H9 (cell line): ENCODE data around the gene ZNF84. TPM values are rescaled to one million over a fixed set of nuclear protein-coding genes. Genes with fewer than 3 reads are reported as not detected.

ENCODE experiments used
- DNase-seq: peaks from one replicate; pipeline ENCODE4 v3.0.0-alpha.2; 2017
- H2AFZ ChIP-seq: one replicate; pipeline ENCODE4 v1.6.1; 2013; ENCODE audit warnings: mild to moderate bottlenecking, low read length, control low read depth, moderate library complexity
- H2AK5ac ChIP-seq: 2 replicates; pipeline ENCODE4 v1.6.1; 2013; ENCODE audit warnings: low read length, control low read depth, mixed read lengths; ENCODE audit not compliant: insufficient read length
- H2BK120ac ChIP-seq: one replicate; pipeline ENCODE4 v1.6.1; 2013; ENCODE audit warnings: low read depth, mild to moderate bottlenecking, low read length, control low read depth, inconsistent platforms; ENCODE audit not compliant: poor library complexity, severe bottlenecking
- H2BK12ac ChIP-seq: 2 replicates; pipeline ENCODE4 v1.6.1; 2013; ENCODE audit warnings: low read length, control low read depth, mixed read lengths, low read depth; ENCODE audit not compliant: insufficient read length
- H2BK15ac ChIP-seq: 2 replicates; pipeline ENCODE4 v1.6.1; 2013; ENCODE audit warnings: low read depth, low read length, control low read depth
- H2BK20ac ChIP-seq: one replicate; pipeline ENCODE4 v1.6.1; 2013; ENCODE audit warnings: low read depth, mild to moderate bottlenecking, low read length, control low read depth, inconsistent platforms; ENCODE audit not compliant: poor library complexity, severe bottlenecking
- H2BK5ac ChIP-seq: 2 replicates; pipeline ENCODE4 v1.6.1; 2013; ENCODE audit warnings: low read length, control low read depth, mixed read lengths; ENCODE audit not compliant: insufficient read length
- H3K14ac ChIP-seq: 2 replicates; pipeline ENCODE4 v1.6.1; 2013; ENCODE audit warnings: low read length, control low read depth; ENCODE audit not compliant: insufficient read depth
- H3K18ac ChIP-seq: 2 replicates; pipeline ENCODE4 v1.6.1; 2013; ENCODE audit warnings: low read depth, mild to moderate bottlenecking, mixed read lengths, low read length, control low read depth; ENCODE audit not compliant: insufficient read length
- H3K23ac ChIP-seq: 2 replicates; pipeline ENCODE4 v1.6.1; 2013; ENCODE audit warnings: low read length, control low read depth, mixed read lengths, low read depth; ENCODE audit not compliant: insufficient read length
- H3K23me2 ChIP-seq: 2 replicates; pipeline ENCODE4 v1.6.1; 2013; ENCODE audit warnings: low read depth, mild to moderate bottlenecking, mixed read lengths, low read length, control low read depth; ENCODE audit not compliant: insufficient read length, poor library complexity, severe bottlenecking
- H3K27ac ChIP-seq: 2 replicates; pipeline ENCODE4 v1.5.1; 2013; ENCODE audit warnings: low read length, control low read depth, mixed read lengths, low read depth; ENCODE audit not compliant: insufficient read length
- H3K27me3 ChIP-seq: 2 replicates; pipeline ENCODE4 v1.6.1; 2013; ENCODE audit warnings: low read length, control low read depth, inconsistent platforms; ENCODE audit not compliant: insufficient read depth
- H3K4ac ChIP-seq: 2 replicates; pipeline ENCODE4 v1.6.1; 2013; ENCODE audit warnings: low read depth, mild to moderate bottlenecking, control low read depth, inconsistent platforms, low read length, moderate library complexity
- H3K4me1 ChIP-seq: 2 replicates; pipeline ENCODE4 v1.6.1; 2013; ENCODE audit warnings: low read length, control low read depth, inconsistent platforms; ENCODE audit not compliant: insufficient read depth
- H3K4me2 ChIP-seq: 2 replicates; pipeline ENCODE4 v1.6.1; 2013; ENCODE audit warnings: low read length, control low read depth, mixed read lengths; ENCODE audit not compliant: insufficient read length, insufficient read depth
- H3K56ac ChIP-seq: 2 replicates; pipeline ENCODE4 v1.6.1; 2013; ENCODE audit warnings: low read depth, mild to moderate bottlenecking, mixed read lengths, low read length, control low read depth; ENCODE audit not compliant: insufficient read length
- H3K79me1 ChIP-seq: 2 replicates; pipeline ENCODE4 v1.6.1; 2013; ENCODE audit warnings: low read depth, mild to moderate bottlenecking, moderate library complexity, low read length, control low read depth, inconsistent platforms; ENCODE audit not compliant: insufficient read depth, poor library complexity, severe bottlenecking
- H3K79me2 ChIP-seq: 2 replicates; pipeline ENCODE4 v1.6.1; 2013; ENCODE audit warnings: low read length, control low read depth, inconsistent platforms; ENCODE audit not compliant: insufficient read depth
- H3K9ac ChIP-seq: 2 replicates; pipeline ENCODE4 v1.6.1; 2013; ENCODE audit warnings: low read length, control low read depth, mixed read lengths; ENCODE audit not compliant: insufficient read length; ENCODE audit errors: extremely low read depth
- H3K9me3 ChIP-seq: one replicate; pipeline ENCODE4 v1.6.1; 2013; ENCODE audit warnings: low read depth, low read length, inconsistent platforms; ENCODE audit not compliant: control insufficient read depth
- H3T11ph ChIP-seq: one replicate; pipeline ENCODE4 v1.6.1; 2013; ENCODE audit warnings: mild to moderate bottlenecking, low read length, control low read depth, inconsistent platforms
- H4K20me1 ChIP-seq: one replicate; pipeline ENCODE4 v1.6.1; 2013; ENCODE audit not compliant: control insufficient read depth, insufficient read length, insufficient read depth
- H4K5ac ChIP-seq: 2 replicates; pipeline ENCODE4 v1.6.1; 2013; ENCODE audit warnings: low read depth, mild to moderate bottlenecking, mixed read lengths, low read length, control low read depth; ENCODE audit not compliant: insufficient read length
- H4K8ac ChIP-seq: replicated peaks from 2 replicates; pipeline ENCODE4 v1.6.1; 2013; ENCODE audit warnings: low read length, control low read depth, mixed read lengths, low read depth; ENCODE audit not compliant: insufficient read length
- H4K91ac ChIP-seq: 2 replicates; pipeline ENCODE4 v1.6.1; 2013; ENCODE audit warnings: low read depth, mild to moderate bottlenecking, moderate library complexity, mixed read lengths, low read length, control low read depth; ENCODE audit not compliant: insufficient read length
- H3K27ac Mint-ChIP-seq, 3 experiments: 2 replicates in 2 of 3; 3 replicates in 1 of 3; pipeline ENCODE4 v1.8.0; 2020 to 2021; ENCODE audit warnings: mixed read lengths in 3 of 3, mild to moderate bottlenecking in 1 of 3, moderate library complexity in 1 of 3
- H3K27me3 Mint-ChIP-seq: 2 replicates; pipeline ENCODE4 v1.8.0; 2021; ENCODE audit warnings: low read depth, mild to moderate bottlenecking, moderate library complexity, mixed read lengths
- H3K36me3 Mint-ChIP-seq, 3 experiments: 2 replicates in 2 of 3; 3 replicates in 1 of 3; pipeline ENCODE4 v1.8.0; 2020 to 2021; ENCODE audit warnings: low read depth in 3 of 3, mixed read lengths in 3 of 3; ENCODE audit not compliant: insufficient read depth in 1 of 3
- H3K4me1 Mint-ChIP-seq, 2 experiments: 2 replicates each; pipeline ENCODE4 v1.8.0; 2020; ENCODE audit warnings: mixed read lengths in 2 of 2
- H3K4me3 Mint-ChIP-seq, 2 experiments: 2 replicates in 1 of 2; 3 replicates in 1 of 2; pipeline ENCODE4 v1.8.0; 2020 to 2021; ENCODE audit warnings: mild to moderate bottlenecking in 2 of 2, mixed read lengths in 2 of 2, moderate library complexity in 1 of 2
- H3K9me3 Mint-ChIP-seq, 2 experiments: 2 replicates in 1 of 2; 3 replicates in 1 of 2; pipeline ENCODE4 v1.8.0; 2020; ENCODE audit warnings: mild to moderate bottlenecking in 2 of 2, mixed read lengths in 2 of 2, moderate library complexity in 1 of 2
- WGBS: extraction: QIAGEN DNeasy Blood & Tissue Kit; methylation state at CpG from one replicate; pipeline ENCODE4 v1.1.7; 2013; ENCODE audit warnings: missing lambda C conversion rate, low lambda C conversion rate, mixed read lengths; ENCODE audit not compliant: insufficient read length; ENCODE audit errors: extremely low coverage; 5-methylcytosine and 5-hydroxymethylcytosine counted together
- total RNA-seq: library from RNA; stranded (reverse); gene quantifications from 2 replicates; pipeline ENCODE4 v1.2.1, GENCODE V29; 2021
- TF ChIP-seq, protein P1 (sequence below): fragments of 200-600 bp; sonication (generic); conservative IDR thresholded peaks from 3 replicates; pipeline ENCODE4 v1.8.0; 2021; ENCODE audit warnings: antibody characterized with exemption, mild to moderate bottlenecking

Gene ZNF84
- total RNA-seq, 1 experiment from 2014 or later: 45.1 TPM

DNA sequence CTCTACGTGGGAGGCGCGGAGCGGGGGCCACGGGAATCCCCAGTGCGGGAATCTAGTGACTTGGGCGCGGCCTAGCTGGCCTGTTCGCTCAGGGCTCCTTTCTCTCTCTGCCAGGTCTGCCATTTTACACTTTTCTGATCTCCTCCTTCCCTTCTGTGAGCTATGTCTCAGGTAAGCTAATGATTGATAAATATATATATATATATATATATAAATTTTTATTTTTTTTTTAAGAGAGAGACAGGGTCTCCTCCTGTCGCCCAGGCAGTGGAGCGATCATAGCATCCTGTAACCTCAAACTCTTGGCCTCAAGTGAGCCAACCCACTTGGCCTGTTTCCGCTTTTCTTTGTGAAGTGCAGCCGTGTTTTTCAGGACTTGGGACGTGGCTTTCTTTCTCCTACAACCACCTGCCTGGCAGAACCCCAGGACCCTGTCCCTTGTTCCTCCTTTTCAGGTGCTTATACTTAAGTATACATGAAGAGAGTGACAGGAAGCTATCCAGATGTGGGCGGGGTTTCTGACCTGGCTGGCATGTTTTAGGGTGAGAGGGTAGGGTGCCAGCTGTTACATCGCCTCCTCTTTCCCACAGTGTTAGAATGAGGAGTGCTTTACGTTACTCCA lies 44.0 kb downstream of the ZNF84 start:
- Histone ChIP-seq H3K9ac (peak overlapping the region; percentile 76), H4K8ac (no peak overlapping the region), H4K5ac (no peak overlapping the region), H3T11ph (no peak overlapping the region), H3K23me2 (peaks cover 3% of the 10 kb centered on the region), H3K27ac (peak overlapping the region; percentile 53), H3K79me2 (no peaks in the 10 kb centered on the region; the same call in 1 of the 2 replicates), H4K91ac (no peak overlapping the region), H3K18ac (peak overlapping the region; percentile 90), H3K4me2 (peak overlapping the region; percentile 77), H3K4me1 (no peaks in the 10 kb centered on the region), H4K20me1 (no peaks in the 10 kb centered on the region), H2AFZ (no peak overlapping the region), H2BK20ac (no peak overlapping the region), H3K56ac (no peak overlapping the region), H2BK5ac (no peak overlapping the region), H3K27me3 (no peaks in the 10 kb centered on the region), H2BK15ac (no peak overlapping the region), H2BK12ac (no peak overlapping the region), H3K9me3 (peaks cover 30% of the 10 kb centered on the region), H2AK5ac (no peak overlapping the region), H3K79me1 (no peaks in the 10 kb centered on the region), H3K4ac (no peak overlapping the region; the same call in 1 of the 2 replicates), H3K14ac (peak overlapping the region; percentile 94), H3K23ac (no peak overlapping the region), H2BK120ac (no peak overlapping the region)
- Mint-ChIP-seq H3K36me3 (peaks cover 52 to 56% (median 55%) of the 10 kb centered on the region in 3 experiments), H3K9me3 (peaks cover 40 to 67% of the 10 kb centered on the region in 2 experiments), H3K4me1 (peaks cover 4 to 6% of the 10 kb centered on the region in 2 experiments; a peak in 3 of 4 replicates), H3K27me3 (no peaks in the 10 kb centered on the region), H3K27ac (peak overlapping the region in 2 of 3 experiments; percentile 97 to 98; a peak in 4 of 7 replicates), H3K4me3 (no peak overlapping the region)
- WGBS: no CpG with 5 or more reads among the region's 17 CpGs
- no peak for DNase-seq
- TF ChIP-seq, protein P1, sequence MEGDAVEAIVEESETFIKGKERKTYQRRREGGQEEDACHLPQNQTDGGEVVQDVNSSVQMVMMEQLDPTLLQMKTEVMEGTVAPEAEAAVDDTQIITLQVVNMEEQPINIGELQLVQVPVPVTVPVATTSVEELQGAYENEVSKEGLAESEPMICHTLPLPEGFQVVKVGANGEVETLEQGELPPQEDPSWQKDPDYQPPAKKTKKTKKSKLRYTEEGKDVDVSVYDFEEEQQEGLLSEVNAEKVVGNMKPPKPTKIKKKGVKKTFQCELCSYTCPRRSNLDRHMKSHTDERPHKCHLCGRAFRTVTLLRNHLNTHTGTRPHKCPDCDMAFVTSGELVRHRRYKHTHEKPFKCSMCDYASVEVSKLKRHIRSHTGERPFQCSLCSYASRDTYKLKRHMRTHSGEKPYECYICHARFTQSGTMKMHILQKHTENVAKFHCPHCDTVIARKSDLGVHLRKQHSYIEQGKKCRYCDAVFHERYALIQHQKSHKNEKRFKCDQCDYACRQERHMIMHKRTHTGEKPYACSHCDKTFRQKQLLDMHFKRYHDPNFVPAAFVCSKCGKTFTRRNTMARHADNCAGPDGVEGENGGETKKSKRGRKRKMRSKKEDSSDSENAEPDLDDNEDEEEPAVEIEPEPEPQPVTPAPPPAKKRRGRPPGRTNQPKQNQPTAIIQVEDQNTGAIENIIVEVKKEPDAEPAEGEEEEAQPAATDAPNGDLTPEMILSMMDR: no peak
